HG03575 (cell line): Measurements from ENCODE around the gene PARP16.
"Not testable (repeated sequence)": the region's sequence is repeated elsewhere in the genome, so short reads cannot be mapped to it uniquely, and the experiment has no call there.

ENCODE experiments used
- ATAC-seq: cut with Tn5 transposase; IDR thresholded peaks from one replicate; pipeline ENCODE4 v1.9.1; 2021; ENCODE audit not compliant: unreplicated experiment, insufficient number of reproducible peaks, low FRiP score; ENCODE audit errors: extremely low read depth

PARP16 gene

GRCh38 chr15:65248511-65249255 is 38.0 kb downstream of the PARP16 start:
- ATAC-seq, result no peak

DNA sequence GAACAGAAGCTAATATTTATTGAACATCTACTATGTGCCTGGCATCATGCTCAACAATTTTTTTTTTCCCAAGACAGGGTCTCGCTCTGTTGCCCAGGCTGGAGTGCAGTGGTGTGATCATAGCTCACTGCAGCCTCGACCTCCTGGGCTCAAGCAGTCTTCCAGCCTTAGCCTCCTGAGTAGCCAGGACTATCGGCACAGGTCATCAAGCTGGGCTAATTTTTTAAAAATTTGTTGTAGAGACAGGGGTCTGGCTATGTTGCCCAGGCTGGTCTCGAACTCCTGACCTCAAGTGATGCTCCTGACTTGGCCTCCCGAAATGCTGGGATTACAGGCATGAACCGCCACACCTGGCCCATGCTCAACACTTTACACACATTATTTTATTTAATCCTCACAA is 39.7 kb downstream of the PARP16 start:
- ATAC-seq, result no peak

DNA sequence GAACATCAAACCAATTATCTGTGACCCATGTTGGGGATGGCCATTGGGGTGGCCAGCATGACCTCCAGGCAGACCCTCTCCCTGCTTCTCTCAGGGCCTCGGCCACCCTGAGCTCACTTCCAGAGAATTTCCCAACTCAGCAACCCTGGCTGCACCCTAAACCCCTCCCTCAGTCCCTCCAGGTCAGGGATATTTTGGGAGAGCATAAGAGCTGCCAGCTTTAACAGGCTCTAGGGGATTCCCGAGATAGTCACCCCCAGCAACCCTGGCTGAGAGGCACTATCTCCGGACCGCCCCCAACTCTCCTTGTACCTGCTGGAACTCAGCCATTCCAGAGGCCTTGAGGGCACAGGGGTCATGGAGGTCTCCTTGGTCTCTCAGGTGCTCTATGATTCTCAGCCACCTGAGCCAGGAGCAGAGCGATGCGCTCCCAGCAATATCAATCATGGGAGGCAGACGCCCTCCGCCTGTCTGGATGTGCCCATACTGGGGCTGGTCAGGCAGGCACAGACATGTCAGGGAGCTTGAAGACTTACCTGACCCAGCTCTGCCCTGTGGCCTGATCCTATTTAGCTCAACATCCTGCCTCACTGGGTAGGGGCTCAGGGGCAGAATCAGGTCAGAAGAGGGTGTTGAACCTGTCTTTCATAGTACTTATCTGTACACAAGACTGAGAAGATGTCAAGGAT is 40.5 kb downstream of the PARP16 start:
- no peak for ATAC-seq

- no peak for ATAC-seq
These were observed 41.4 kb downstream of the PARP16 start for GRCh38 chr15:65245096-65245856.

DNA sequence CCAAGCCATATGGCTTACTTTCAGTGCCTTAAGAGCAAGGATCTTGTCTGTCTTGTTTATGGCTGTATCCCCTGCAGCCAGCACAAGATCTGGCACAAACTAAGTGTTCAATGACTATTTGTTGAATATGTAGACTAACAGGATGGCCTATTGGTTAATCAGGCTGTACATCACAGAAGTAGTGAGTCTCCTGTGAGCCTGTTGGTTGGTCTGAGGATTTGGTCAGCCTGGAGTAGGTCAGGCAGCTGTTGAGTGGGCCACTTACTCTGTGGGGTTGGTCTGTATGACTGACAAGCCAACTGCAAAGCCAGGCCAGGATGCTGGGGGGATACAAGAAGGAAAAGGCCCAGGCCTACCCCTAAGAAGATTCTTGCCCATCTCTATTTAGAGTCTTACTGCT is 42.0 kb downstream of the PARP16 start:
- no peak for ATAC-seq

DNA sequence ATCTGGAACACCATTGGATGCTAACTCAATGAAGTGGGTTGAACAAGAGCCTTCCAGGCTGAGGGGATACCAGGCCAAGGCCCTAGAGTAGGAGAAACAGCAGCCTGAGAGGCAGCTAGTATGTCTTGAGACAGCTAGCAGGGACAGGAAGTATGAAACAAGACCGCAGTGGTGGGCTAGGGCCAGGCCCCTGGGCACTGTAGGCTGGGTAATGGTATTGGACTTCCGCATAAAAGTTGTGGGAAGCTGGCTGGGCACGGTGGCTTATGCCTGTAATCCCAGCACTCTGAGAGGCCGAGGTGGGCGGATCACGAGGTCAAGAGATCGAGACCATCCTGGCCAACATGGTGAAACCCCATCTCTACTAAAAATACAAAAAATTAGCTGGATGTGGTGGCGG is 50.2 kb downstream of the PARP16 start:
- ATAC-seq, result not testable (repeated sequence)

GRCh38 chr15:65233696-65234095 is 53.0 kb downstream of the PARP16 start:
- ATAC-seq, result no peak

DNA sequence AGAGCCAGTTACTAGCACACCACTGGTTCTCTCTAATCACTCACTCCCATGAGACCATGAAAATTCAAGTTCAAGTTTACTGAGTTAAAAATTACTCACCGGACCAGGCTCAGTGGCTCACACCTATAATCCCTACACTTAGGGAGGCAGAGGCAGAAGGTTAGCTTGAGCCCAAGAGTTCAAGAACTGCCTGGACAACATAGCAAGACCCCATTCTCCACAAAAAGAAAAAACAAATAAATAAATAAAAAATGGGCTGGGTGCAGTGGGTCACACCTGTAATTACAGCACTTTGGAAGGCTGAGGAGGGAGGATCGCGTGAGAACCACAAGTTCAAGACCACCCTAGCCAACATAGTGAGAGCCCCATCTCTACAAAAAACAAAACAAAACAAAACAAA is 54.2 kb downstream of the PARP16 start:
- ATAC-seq, result no peak

GRCh38 chr15:65231306-65231705 is 55.4 kb downstream of the PARP16 start:
- no peak for ATAC-seq

- ATAC-seq, result not testable (repeated sequence)
These were observed 59.8 kb downstream of the PARP16 start for GRCh38 chr15:65226901-65227300.

DNA sequence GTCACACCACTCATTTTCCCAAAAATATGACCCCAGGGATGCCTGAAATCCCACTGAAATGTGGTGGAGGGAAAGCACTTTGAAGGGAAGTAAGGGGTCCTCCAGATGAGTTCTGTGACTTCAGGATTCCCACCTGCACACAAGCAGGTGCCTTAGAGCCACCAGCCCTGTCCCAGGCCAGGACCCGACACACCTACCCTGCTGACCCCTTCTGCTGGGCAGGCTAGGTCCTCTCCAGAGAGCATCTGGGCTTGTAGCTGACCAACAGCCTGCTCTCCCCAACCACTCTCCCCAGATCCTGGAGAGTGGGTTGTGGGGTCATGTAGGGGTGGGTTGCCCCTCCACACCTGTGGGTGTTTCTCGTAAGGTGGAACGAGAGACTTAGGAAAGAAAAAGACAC is 60.5 kb downstream of the PARP16 start:
- ATAC-seq, result no peak

DNA sequence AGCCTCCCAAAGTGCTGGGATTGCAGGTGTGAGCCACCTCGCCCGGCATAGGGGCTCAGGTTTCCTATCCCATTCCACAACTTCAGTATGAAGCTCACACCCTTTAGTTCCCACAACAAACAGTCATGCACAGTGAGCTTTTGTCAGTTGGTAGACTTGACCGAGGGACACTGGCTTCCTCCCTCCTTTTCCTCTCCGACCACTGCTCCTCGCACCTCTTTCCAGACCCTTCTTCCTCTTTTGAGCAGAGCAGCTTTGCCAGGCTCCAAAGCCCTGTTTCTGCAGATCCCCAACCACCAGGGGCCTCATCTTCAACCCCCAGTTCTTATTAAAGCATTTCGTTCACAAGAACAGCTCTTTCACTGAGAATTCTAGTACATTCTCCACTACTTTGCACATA is 62.7 kb downstream of the PARP16 start:
- no peak for ATAC-seq

DNA sequence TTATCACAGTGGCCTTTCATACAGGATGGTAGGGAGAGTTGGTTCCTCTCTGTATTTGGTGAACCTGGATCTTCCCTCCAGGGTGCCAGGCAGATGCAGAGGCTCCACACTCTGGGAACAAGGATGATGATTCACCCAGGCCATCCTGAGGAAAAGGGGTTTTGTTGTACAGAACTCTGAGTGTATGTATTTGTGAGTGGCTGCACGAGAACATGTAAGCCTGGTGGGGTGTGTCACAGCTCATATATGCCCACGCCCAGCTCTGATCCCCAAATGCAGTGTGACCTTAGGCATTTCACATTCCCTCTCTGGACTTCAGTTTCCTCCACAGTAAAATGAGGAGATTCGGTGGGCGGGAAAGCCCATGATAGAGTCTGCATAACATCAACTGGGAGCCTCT is 63.8 kb downstream of the PARP16 start:
- no peak for ATAC-seq

DNA sequence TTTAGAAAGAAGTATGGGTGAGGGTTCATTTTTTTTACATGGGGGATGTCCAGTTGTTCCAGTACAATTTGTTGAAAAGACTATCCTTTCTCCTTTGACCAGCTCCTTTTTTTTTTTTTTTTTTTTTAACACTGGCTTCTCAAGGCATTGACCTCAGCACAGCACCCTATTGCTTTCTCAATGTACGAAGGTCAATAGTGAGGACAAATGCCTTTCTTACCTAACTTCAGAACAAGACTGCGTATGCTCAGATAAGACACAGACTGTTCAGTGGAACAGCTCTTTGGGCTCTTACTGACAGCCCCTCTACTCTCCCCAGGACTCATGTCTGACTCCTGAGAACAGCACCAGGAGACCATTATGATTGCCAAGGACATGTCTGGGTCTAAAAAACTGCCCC is 65.0 kb downstream of the PARP16 start:
- no peak for ATAC-seq

GRCh38 chr15:65219137-65219536 is 67.5 kb downstream of the PARP16 start:
- ATAC-seq, result no peak

DNA sequence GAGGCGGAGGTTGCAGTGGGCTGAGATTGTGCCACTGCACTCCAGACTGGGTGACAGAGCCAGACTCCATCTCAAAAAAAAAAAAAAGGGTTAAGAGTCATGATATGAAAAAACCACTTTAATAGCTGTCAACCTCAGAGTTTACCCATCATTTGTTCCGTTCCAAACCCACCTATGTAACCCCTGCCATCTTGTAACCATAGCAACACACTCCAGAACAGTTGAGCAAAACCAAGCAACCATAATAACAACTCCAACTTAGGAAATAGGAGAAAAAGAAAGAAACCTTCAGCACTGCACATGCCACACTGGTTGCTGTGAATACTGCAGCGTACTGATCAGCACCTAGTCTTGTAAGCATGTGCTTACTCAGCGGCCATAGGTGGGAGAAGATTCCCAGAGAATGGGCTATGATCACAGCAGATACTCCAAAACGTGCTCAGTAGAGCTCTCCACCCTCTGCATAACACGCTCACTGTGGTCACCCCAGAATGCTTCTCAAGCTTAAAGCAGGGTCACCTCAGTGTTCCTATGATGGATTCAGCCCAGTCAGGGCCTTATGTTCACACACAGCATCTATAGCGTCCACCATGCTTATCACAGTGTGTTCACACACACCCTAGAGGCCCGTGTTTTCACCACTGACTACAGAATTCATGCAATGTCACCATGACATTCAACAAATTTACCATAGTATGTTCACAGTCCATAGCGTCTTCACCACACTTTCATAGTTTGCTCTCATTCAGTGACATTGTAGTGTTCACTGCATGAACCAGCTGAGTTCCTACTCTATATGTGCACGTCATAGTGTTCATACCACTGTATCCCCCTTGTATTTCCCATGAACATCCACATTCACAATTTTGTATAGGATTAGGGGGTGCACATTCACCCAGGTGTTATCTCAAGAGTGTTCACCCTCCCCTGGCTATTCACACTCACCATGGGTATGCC is 68.9 kb downstream of the PARP16 start:
- ATAC-seq, result no peak

- no peak for ATAC-seq
These were observed 71.2 kb downstream of the PARP16 start for GRCh38 chr15:65215496-65215895.

DNA sequence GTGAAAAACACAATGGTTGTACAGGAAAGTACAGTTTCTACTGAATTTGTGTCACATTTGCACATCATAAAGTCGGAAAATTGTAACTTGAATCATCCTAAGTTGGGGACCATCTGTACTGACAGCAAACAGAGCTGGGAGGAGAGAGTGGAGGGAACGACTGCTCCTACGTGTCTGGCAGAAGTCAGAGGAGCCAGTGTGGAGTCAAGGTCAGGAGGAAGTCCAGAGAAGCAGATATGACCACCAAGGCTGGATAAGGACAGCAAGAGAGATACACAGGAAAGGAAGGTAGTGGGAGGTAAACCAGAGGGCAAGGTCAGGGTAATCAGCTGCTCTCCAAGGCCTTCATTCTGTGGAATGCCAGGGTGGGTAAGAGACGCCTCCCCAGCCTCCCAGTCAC is 72.7 kb downstream of the PARP16 start:
- no peak for ATAC-seq

GRCh38 chr15:65213241-65213640 is 73.4 kb downstream of the PARP16 start:
- ATAC-seq, result no peak
